HCT116 (cell line): ENCODE measurements around the gene NDST3. TPM values are rescaled to one million over a fixed set of nuclear protein-coding genes. Genes with fewer than 3 reads are reported as not detected.

Source experiments
- ATAC-seq: fragments of 200-7000 bp; cut with Tn5 transposase; 2 replicates; pipeline ENCODE4 v1.9.1; 2020; ENCODE audit warnings: mild to moderate bottlenecking, moderate library complexity
- BruUV-seq: library from RNA; stranded (reverse); fragments of 400-500 nt; replicated peaks from 2 replicates; lab custom pipeline; 2021; lab: Mats Ljungman, UMichigan
- CTCF ChIA-PET: fragments of 300-600 bp; sonication (Branson Sonifier 250); formaldehyde crosslinking; loops from one replicate; lab custom pipeline; 2021; ENCODE audit warnings: antibody characterized with exemption; lab: Charles Lee
- POLR2A ChIA-PET: fragments of 300-600, 350-600 bp; sonication (Branson Sonifier 250); formaldehyde crosslinking; loops from one replicate; lab custom pipeline; 2021; ENCODE audit warnings: antibody characterized with exemption; lab: Charles Lee
- RAD21 ChIA-PET, 2 experiments: fragments of 300-600 bp; sonication (Branson Sonifier 250); formaldehyde crosslinking; loops; one replicate each; lab custom pipeline; 2023; ENCODE audit warnings: low total read pairs in 2 of 2; ENCODE audit not compliant: uncharacterized antibody in 2 of 2, unreplicated experiment in 2 of 2, low non-redundant PET in 1 of 2; lab: Charles Lee
- DNase-seq: peaks from one replicate; pipeline ENCODE4 v3.0.0-alpha.2; 2010; ENCODE audit warnings: low read depth, low spot score
- H2AFZ ChIP-seq: fragments of 200-600 bp; shearing (Covaris generic), sonication (generic); 2 replicates; pipeline ENCODE4 v1.6.1; 2017; ENCODE audit warnings: low read depth, mixed run types, mixed read lengths, antibody characterized with exemption, low read length; ENCODE audit not compliant: poor library complexity, severe bottlenecking
- H3K27ac ChIP-seq: 2 replicates; pipeline ENCODE4 v1.5.1; 2012; ENCODE audit warnings: low read depth, low read length
- H3K27me3 ChIP-seq: fragments of 200-600 bp; sonication (generic); 2 replicates; pipeline ENCODE4 v1.6.1; 2016; ENCODE audit warnings: mixed run types, low read length, mixed read lengths; ENCODE audit not compliant: insufficient read depth
- H3K36me3 ChIP-seq, 2 experiments: fragments of 200-500 bp in 1 of 2; fragments of 200-600 bp in 1 of 2; sonication (Bioruptor generic) in 1 of 2; sonication (generic) in 1 of 2; 2 replicates each; pipeline versions ENCODE4 v1.5.1 to v1.6.1; 2014 to 2016; ENCODE audit warnings: low read length in 2 of 2, inconsistent platforms in 1 of 2, mixed read lengths in 1 of 2, mixed run types in 1 of 2; ENCODE audit not compliant: insufficient read depth in 2 of 2, control insufficient read depth in 1 of 2
- H3K4me1 ChIP-seq, 2 experiments: fragments of 200-600 bp in 1 of 2; sonication (generic) in 1 of 2; 2 replicates each; pipeline versions ENCODE4 v1.5.1 to v1.6.1; 2012 to 2017; ENCODE audit warnings: low read length in 2 of 2, inconsistent platforms in 1 of 2, mild to moderate bottlenecking in 1 of 2, mixed read lengths in 1 of 2, mixed run types in 1 of 2, moderate library complexity in 1 of 2; ENCODE audit not compliant: insufficient read depth in 2 of 2, control insufficient read depth in 1 of 2
- H3K4me2 ChIP-seq: fragments of 200-600 bp; sonication (generic); 2 replicates; pipeline ENCODE4 v1.6.1; 2017; ENCODE audit warnings: mixed run types, low read length, mixed read lengths
- H3K4me3 ChIP-seq, 2 experiments: fragments of 200-600 bp in 1 of 2; sonication (generic) in 1 of 2; replicated peaks in 1 of 2; 2 replicates each; pipeline ENCODE4 v1.5.1; 2011 to 2016; ENCODE audit warnings: low read length in 2 of 2, control low read depth in 1 of 2, low read depth in 1 of 2, mild to moderate bottlenecking in 1 of 2, mixed read lengths in 1 of 2, mixed run types in 1 of 2
- H3K79me2 ChIP-seq: fragments of 200-600 bp; sonication (generic); 2 replicates; pipeline ENCODE4 v1.6.1; 2017; ENCODE audit warnings: mild to moderate bottlenecking, mixed run types, low read length, moderate library complexity, mixed read lengths; ENCODE audit not compliant: insufficient read depth
- H3K9ac ChIP-seq: fragments of 200-600 bp; sonication (generic); 2 replicates; pipeline ENCODE4 v1.6.1; 2016; ENCODE audit warnings: low read length, mixed read lengths
- H3K9me2 ChIP-seq: fragments of 200-600 bp; sonication (generic), shearing (Covaris generic); 2 replicates; pipeline ENCODE4 v1.6.1; 2017; ENCODE audit warnings: mixed run types, mild to moderate bottlenecking, moderate library complexity; ENCODE audit not compliant: insufficient read depth
- H3K9me3 ChIP-seq, 2 experiments: fragments of 200-500 bp in 1 of 2; fragments of 200-600 bp in 1 of 2; sonication (Bioruptor generic) in 1 of 2; sonication (generic) in 1 of 2; 2 replicates each; pipeline ENCODE4 v1.6.1; 2014 to 2017; ENCODE audit warnings: low read length in 2 of 2, mixed read lengths in 2 of 2, inconsistent platforms in 1 of 2, low read depth in 1 of 2, mild to moderate bottlenecking in 1 of 2, mixed run types in 1 of 2, moderate library complexity in 1 of 2; ENCODE audit not compliant: control insufficient read depth in 1 of 2, insufficient read depth in 1 of 2
- H4K20me1 ChIP-seq: fragments of 200-600 bp; sonication (generic), shearing (Covaris generic); 2 replicates; pipeline ENCODE4 v1.6.1; 2017; ENCODE audit warnings: mixed run types, mild to moderate bottlenecking, moderate library complexity; ENCODE audit not compliant: insufficient read depth
- ATF3 ChIP-seq: IDR thresholded peaks from 2 replicates; pipeline ENCODE4 v1.6.1; 2012
- EGR1 ChIP-seq: IDR thresholded peaks from 2 replicates; pipeline ENCODE4 v1.6.1; 2012; ENCODE audit warnings: low read depth
- EZH2 ChIP-seq: fragments of 200-600 bp; sonication (generic); IDR thresholded peaks from 2 replicates; pipeline ENCODE4 v1.6.1; 2017; ENCODE audit warnings: antibody characterized with exemption, mixed run types
- EZH2phosphoT487 ChIP-seq: fragments of 200-600 bp; IDR thresholded peaks from 2 replicates; pipeline ENCODE4 v1.6.1; 2018; ENCODE audit warnings: antibody characterized with exemption, borderline replicate concordance
- JUND ChIP-seq: IDR thresholded peaks from 2 replicates; pipeline ENCODE4 v1.6.1; 2012
- MAX ChIP-seq: IDR thresholded peaks from 2 replicates; pipeline ENCODE4 v1.6.1; 2012
- POLR2A ChIP-seq: IDR thresholded peaks from 2 replicates; pipeline ENCODE4 v1.7.0; 2011; ENCODE audit warnings: borderline replicate concordance; ENCODE audit not compliant: insufficient read depth, insufficient read length; ENCODE audit errors: extremely low read depth
- POLR2AphosphoS5 ChIP-seq: IDR thresholded peaks from 2 replicates; pipeline ENCODE4 v1.6.1; 2011; ENCODE audit warnings: mild to moderate bottlenecking, low read depth, low read length, moderate library complexity
- SIN3A ChIP-seq: IDR thresholded peaks from 2 replicates; pipeline ENCODE4 v1.6.1; 2012; ENCODE audit warnings: low read depth
- SP1 ChIP-seq: IDR thresholded peaks from 2 replicates; pipeline ENCODE4 v1.6.1; 2012; ENCODE audit warnings: low read depth
- TCF7L2 ChIP-seq: IDR thresholded peaks from 2 replicates; pipeline ENCODE4 v1.7.0; 2011; ENCODE audit warnings: borderline replicate concordance, inconsistent platforms; ENCODE audit not compliant: insufficient read depth, insufficient read length; ENCODE audit errors: extremely low read depth
- YY1 ChIP-seq: IDR thresholded peaks from 2 replicates; pipeline ENCODE4 v1.6.1; 2011; ENCODE audit warnings: low read length, low read depth, moderate library complexity, mild to moderate bottlenecking; ENCODE audit not compliant: insufficient replicate concordance; ENCODE audit errors: extremely low read depth
- ZFX ChIP-seq: fragments of 450-650 bp; IDR thresholded peaks from 2 replicates; pipeline ENCODE4 v1.6.1; 2017
- ZNF274 ChIP-seq: fragments of 200-500 bp; sonication (Bioruptor generic); IDR thresholded peaks from 2 replicates; pipeline ENCODE4 v1.6.1; 2014; ENCODE audit warnings: mild to moderate bottlenecking, low read depth, low read length, inconsistent platforms
- intact Hi-C: fragments of 100-400 bp; cut with micrococcal nuclease; formaldehyde crosslinking; loops from 2 replicates; pipeline ENCODE4 v1.10.0; 2022
- total RNA-seq: library from RNA; stranded (reverse); gene quantifications from one replicate; pipeline ENCODE4 v1.2.1, GENCODE V29; 2021; ENCODE audit not compliant: unreplicated experiment

The NDST3 gene
- total RNA-seq, 1 experiment from 2014 or later, result not detected

- peak overlapping the region; percentile 95 for H3K4me2 ChIP-seq
- H3K27ac ChIP-seq, result no peak overlapping the region
- ChIA-PET CTCF (no interaction called here), POLR2A (no interaction called here), RAD21 (no interaction called here)
- no peaks in the 10 kb centered on the region for H3K9me2 ChIP-seq
- peaks cover 5 to 21% of the 10 kb centered on the region in 2 experiments; a peak in 3 of 4 replicates for H3K36me3 ChIP-seq
- no peaks in the 10 kb centered on the region for H3K27me3 ChIP-seq
- no peak for DNase-seq
- peaks cover 4% of the 10 kb centered on the region; the same call in 1 of the 2 replicates for H4K20me1 ChIP-seq
- peaks cover 18% of the 10 kb centered on the region for H3K79me2 ChIP-seq
- H3K4me3 ChIP-seq, result peak overlapping the region; percentile 70 to 98
- H2AFZ ChIP-seq, result no peak overlapping the region
- no peaks in the 10 kb centered on the region for H3K9me3 ChIP-seq
- H3K9ac ChIP-seq, result peak overlapping the region; percentile 95; the same call in 1 of the 2 replicates
- ATAC-seq, result no peak
- peaks cover 6 to 21% of the 10 kb centered on the region in 2 experiments; a peak in 3 of 4 replicates for H3K4me1 ChIP-seq
- TF ChIP-seq ZFX (no peak), TCF7L2 (no peak), EZH2 (no peak), EZH2phosphoT487 (no peak), ZNF274 (no peak)
- BruUV-seq, result no TSS peak
- intact Hi-C loops, result no loop called here
Measured at GRCh38 chr4:118277243-118277642, 243.0 kb downstream of the NDST3 start.

DNA sequence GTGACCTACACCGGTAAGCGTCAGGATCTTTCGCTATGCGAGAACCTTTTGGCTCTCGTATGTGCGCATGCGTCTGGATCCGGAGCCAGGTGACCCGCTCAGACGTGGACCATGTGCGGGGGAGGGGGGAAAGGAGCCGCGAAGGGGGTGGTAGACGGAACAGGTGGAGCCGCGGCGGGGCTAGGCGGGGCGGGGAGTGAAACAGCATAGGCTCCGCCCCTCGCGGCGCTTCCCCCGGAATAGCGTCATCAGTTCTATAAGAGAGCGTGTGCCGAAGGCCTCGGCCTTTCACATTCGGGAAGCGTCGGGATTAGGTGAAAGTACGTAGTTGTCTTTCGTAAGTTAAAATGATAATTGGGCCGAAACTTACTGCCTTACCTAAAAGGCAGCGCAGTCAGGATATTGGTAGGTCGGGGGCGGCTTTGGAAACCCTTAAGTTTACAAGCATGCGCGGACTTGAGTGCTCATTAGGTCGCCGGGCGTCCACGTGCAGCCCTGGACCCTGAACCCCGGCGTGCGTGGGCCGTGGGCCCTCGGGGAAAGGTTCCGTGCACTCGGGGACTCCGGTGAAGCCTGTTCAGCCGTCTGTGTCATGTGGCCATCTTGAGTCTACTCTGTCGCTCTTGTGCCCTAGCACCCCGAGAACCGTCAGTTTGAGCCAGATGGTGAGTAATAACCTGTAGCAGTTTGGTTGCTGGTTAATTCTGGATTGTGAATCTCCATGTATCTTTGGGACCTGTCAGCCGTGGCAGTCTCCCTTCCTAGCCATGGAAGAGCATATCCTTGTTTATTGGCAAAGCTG lies 244.4 kb downstream of the NDST3 start:
- H3K27me3 ChIP-seq, result no peaks in the 10 kb centered on the region
- intact Hi-C loops, result no loop called here
- H3K36me3 ChIP-seq, result peaks cover 5 to 21% of the 10 kb centered on the region in 2 experiments; a peak in 3 of 4 replicates
- H3K27ac ChIP-seq, result peak overlapping the region; percentile 84
- H2AFZ ChIP-seq, result peak overlapping the region; percentile 13
- TF ChIP-seq POLR2AphosphoS5 (peak; percentile 98), SP1 (peak; percentile 58; the same call in 1 of the 2 replicates), SIN3A (no peak; the same call in 1 of the 2 replicates), EGR1 (peak; percentile 91), JUND (no peak), EZH2phosphoT487 (no peak), POLR2A (peak; percentile 97), ATF3 (no peak), MAX (peak; percentile 95), ZFX (peak; percentile 92), YY1 (peak; percentile 46), EZH2 (no peak)
- ChIA-PET POLR2A (interaction anchor here (0.6 kb wide), 1 partner anchor 34 kb away, joined by 3 read pairs; no protein-coding TSS in a partner anchor), CTCF (no interaction called here), RAD21 (no interaction called here)
- peaks cover 18% of the 10 kb centered on the region for H3K79me2 ChIP-seq
- ATAC-seq (peak; percentile 91), DNase-seq (peak; percentile 91)
- H4K20me1 ChIP-seq, result peaks cover 4% of the 10 kb centered on the region; the same call in 1 of the 2 replicates
- H3K9me3 ChIP-seq, result no peaks in the 10 kb centered on the region
- peaks cover 6 to 21% of the 10 kb centered on the region in 2 experiments; a peak in 3 of 4 replicates for H3K4me1 ChIP-seq
- no TSS peak for BruUV-seq
- H3K4me2 ChIP-seq, result peak overlapping the region; percentile 95
- peak overlapping the region; percentile 70 to 98 for H3K4me3 ChIP-seq
- peak overlapping the region; percentile 95 for H3K9ac ChIP-seq
- H3K9me2 ChIP-seq, result no peaks in the 10 kb centered on the region
